PFSK-1 (cell line): Measurements from ENCODE around the gene CDKN2AIP.

Experiments
- POLR2AphosphoS5 ChIP-seq: IDR thresholded peaks from 2 replicates; pipeline ENCODE4 v1.6.1; 2012; ENCODE audit warnings: low read depth, mild to moderate bottlenecking, control low read depth, low read length, moderate library complexity
- SIN3A ChIP-seq: IDR thresholded peaks from 2 replicates; pipeline ENCODE4 v1.6.1; 2012; ENCODE audit warnings: mild to moderate bottlenecking, low read length, moderate library complexity, borderline replicate concordance; ENCODE audit not compliant: insufficient read depth

DNA sequence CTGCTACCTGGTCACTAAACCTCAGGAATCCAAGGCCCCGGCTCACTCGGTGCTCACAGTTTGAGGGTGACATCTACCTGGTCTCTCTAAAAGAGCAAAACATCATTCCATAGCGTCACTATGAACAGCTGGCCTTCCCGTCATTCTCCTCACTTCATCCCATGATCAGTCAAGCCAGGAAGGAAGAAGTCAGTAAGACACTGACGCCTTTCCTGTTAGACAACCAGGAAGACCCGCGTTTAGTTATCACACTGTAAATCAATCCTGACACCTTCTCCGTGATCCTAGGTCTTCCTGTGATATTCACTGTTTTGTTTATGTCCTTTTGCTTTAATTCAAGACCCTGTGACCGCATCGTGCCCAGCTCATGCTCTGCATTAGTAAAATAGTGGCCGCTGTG, 31.6 kb upstream of the CDKN2AIP start:
- TF ChIP-seq SIN3A (no peak), POLR2AphosphoS5 (no peak)
